ENCODE results near the gene PHB1.

The PHB1 gene

GRCh38 chr17:49414622-49415350, at the start of gene PHB1:
PHB1 (minus strand) TSS chr17:49414882; CDS start chr17:49413264, 1,618 bp downstream.
- peak; percentile 81 to 86 (median 83) for DNase-seq

DNA sequence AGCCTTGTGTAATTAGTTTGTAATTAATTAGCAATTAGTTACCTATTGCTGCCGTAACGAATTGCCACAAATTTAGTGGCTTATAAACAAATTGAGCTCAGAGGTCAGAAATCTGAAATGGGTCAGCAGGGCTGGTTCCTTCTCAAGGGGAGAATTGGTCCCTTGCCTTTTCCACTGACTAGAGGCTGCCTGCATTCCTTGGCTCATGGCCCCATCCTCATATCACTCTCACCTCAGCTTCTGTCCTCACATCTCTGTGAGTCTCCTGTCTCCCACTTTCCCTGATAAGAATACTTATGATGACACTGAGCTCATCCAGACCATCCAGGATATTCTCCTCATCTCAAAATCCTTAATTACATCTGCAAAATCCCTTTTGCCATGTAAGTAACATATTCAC, 49.4 kb upstream of the PHB1 start:
- no peak for DNase-seq

GRCh38 chr17:49461580-49461979, 46.9 kb upstream of the PHB1 start:
- DNase-seq, result no peak

GRCh38 chr17:49460401-49460800, 45.7 kb upstream of the PHB1 start:
- no peak for DNase-seq

GRCh38 chr17:49459401-49459984, 44.8 kb upstream of the PHB1 start:
- no peak for DNase-seq

GRCh38 chr17:49457564-49458535, 43.2 kb upstream of the PHB1 start:
- no peak for DNase-seq

- no peak for DNase-seq
Measured at GRCh38 chr17:49456183-49456965, 41.7 kb upstream of the PHB1 start.

- DNase-seq, result no peak
Measured at GRCh38 chr17:49455272-49455861, 40.7 kb upstream of the PHB1 start.

DNA sequence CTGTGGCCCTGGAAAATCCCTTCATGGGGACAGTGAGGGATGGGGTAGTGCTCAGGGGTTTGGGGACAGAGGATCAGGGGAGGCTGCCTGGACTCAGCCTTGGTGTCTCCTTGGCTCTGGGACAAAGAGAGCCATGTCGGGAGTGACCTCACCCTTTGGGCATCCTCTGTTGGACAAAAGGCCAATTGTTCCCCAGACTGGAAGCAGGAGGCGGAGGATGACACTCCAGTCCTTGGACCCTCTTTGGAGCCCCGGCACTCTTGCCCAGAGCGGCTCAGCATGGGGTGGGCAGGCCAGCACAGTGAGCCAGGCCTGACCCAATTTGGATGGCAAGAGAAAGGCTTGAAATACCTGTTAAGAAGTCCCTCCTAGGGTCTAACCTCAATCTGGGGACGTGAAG, 39.4 kb upstream of the PHB1 start:
- no peak for DNase-seq

DNA sequence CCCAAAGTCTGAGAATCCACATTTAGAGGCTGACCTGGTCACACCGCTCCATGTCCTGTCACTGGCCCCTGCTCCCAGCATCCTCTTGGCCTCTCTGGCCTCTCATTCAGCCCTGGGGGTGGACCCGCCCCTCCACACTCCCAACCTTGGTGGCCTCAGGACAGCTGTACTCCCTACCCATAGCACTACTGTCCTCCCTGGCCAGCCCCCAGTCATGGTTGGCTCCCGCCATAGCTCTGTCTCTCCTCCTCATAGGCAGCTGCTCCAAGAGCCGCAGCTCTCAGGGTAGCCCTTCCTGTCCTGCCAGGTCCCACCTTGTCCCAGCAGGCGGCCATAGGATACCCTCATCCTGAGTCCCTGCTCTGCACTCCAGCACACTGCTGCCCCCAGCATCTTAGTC, 38.0 kb upstream of the PHB1 start:
- DNase-seq, result no peak

DNA sequence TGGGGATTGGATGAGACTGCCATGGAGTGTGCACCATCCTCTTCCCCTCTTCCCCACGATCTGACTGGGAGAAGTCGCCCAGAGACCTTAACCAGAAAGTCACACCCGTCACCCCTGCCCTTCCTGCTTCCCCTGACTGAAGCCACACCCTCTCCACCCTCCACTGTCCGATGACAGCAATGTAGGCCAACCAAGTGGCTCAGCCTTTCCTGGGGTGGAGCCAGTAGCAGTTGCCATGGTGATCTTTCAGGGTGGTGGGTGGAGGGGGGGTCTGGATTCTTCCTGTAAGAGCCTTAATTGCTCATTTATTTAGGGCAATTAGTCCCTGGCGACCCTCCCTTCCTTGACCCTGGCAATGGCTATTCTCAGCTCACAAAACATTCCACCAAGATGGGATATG, 37.5 kb upstream of the PHB1 start:
- DNase-seq, result no peak

DNA sequence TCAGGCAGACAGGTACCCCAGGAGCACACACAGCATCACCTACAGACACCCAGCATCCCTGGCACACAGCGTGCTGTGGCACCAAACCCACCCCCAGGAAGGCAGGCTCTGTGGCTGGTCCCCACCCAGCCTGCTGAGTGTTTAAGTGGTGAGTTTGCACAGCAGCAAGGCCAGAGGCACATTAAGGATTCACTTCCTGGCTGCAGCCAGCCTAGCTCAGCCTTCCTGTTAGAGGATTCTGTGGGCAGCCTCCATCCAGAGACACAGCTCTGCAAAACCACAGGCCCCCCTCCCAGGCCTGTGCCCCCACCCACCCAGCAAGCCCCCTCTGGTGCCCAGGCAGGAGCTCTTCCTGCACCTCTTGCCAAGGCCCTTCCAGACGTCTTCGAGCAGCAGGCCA, 36.1 kb upstream of the PHB1 start:
- no peak for DNase-seq

DNA sequence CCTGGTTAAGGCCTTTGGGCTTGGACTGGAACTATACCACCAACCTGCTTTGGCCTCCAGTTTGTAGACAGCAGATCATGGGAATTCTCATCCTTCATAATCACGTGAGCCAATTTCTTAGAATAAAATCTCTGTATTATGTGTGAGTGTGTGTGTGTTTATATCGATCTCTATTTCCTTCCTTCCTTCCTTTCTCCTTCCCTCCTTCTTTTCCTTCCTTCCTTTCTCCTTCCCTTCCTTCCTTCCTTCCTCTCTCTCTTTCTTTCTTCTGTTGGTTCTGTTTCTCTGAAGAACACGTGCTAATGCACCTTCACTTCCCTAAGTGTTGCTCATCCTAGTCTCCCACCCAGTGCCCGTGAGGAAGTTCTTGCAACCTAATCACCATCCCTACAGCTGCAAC, 35.5 kb upstream of the PHB1 start:
- DNase-seq, result no peak

GRCh38 chr17:49447628-49448302, 33.1 kb upstream of the PHB1 start:
- no peak for DNase-seq

- DNase-seq, result no peak
Measured at GRCh38 chr17:49445591-49445990, 30.9 kb upstream of the PHB1 start.

DNA sequence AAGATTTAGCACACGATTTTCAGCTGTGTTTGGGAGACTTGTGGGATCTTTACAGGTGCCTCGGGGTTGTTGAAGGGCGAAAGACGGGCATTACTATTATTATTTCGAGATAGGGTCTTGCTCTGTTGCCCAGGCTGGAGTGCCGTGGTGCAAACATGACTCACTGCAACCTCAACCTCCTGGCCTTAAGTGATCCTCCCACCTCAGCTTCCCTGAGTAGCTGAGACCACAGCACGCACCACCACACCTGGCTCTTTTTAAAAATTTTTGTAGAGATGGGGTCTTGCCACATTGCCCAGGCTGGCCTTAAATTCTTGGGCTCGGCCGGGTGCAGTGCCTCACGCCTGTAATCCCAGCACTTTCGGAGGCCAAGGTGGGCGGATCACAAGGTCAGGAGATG, 29.7 kb upstream of the PHB1 start:
- DNase-seq, result no peak

- no peak for DNase-seq
Measured at GRCh38 chr17:49443862-49444261, 29.2 kb upstream of the PHB1 start.

GRCh38 chr17:49442041-49442440, 27.4 kb upstream of the PHB1 start:
- no peak for DNase-seq

DNA sequence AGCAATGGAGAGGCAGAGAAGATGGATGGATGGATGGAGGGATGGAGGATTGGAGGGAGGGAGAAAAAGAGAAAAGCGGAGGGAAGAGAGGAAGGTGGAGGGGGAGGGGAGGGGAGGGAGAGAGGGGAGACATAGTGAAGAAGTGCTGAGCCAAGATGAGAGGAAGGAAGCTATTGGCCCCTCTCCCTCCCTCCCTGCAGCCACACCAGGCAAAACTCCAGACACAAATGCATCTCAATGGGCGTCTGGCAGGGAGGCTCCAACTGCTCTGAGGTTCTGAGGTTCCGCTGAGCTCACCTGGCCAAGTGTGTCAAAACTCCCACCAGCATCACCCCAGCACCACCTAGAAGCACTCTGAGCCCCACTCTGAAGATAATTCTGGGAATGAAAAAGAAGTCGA, 26.9 kb upstream of the PHB1 start:
- DNase-seq, result no peak

DNA sequence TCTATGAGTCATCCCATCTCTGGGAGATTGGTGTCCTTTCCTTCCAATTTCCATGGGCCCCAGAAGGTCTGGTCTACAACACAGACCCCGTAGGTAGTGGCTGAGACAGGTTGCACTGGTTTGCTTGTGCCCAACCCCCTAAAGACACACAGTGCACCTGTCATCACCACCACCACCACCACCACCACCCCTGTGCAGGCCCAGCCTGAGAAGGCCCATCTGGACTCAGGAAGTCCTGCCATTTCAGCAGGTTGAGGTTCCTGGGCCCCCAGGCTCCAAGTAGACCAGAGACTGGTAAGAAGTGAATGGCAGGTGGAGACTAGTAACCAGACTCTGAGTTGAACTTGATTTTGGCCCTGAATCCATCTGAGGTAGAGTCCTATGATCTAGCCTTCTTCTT, 25.9 kb upstream of the PHB1 start:
- DNase-seq, result no peak

DNA sequence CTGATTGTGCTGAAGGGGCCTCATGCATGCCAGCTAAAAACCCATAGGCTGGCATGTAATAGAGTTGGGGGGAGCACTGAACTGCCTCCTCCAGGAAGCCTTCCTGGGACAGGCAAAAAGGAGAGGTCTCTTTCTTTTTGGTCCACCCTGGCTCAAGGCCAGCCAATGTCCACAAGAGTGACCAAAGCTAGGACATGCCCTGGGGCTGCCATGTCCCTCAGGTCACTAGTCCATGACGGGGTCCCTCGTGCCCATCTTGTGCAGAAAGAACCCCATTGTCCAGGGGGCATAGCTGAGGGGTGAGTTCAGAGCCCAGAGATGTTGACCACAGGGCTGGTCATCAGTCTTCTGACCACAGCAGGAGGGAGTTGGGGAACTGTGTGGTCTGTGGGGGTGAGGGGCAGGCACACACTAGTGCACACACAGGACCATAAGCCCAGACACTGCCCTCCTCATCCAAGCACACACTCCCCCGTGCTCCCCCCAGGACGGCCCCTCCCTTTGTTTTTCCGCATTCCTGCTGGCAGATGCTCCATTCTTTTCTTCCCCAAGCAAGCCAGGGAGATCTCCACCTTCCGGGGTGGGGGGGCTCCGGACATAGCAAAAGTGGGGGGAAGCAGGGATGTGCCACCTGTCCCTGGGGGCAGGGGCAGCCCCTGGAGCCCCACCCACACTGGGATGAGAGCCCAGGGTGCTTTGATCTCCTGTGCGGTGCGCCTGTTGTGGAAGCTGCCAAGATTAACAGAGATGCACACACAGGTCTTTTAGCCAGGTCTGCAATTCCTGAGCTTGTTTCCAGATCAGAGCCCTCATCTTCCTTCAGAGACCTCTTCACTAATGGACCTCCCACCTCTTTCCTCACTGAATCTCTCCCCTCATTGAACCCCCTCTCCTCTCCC, 25.2 kb upstream of the PHB1 start:
- DNase-seq, result no peak
